ENCODE measurements around the gene FCHSD2. TPM values are rescaled to one million over a fixed set of nuclear protein-coding genes. Genes with fewer than 3 reads are reported as not detected.
A peak's percentile ranks its signal among the peaks of the same experiment; 100 is the strongest.

Gene FCHSD2
- total RNA-seq, 1 donor from 2014 or later: 59.0 TPM

GRCh38 chr11:72805216-72805615, 336.9 kb downstream of the FCHSD2 start:
- no peaks in the 10 kb centered on the region for H3K27me3 ChIP-seq (ENCODE audit: low read depth)
- no peak for DNase-seq
- no peak for TF ChIP-seq CTCF (IDR thresholded peaks at IDR 0.05)
- H3K9me3 ChIP-seq: no peaks in the 10 kb centered on the region
- H3K27ac ChIP-seq: no peak overlapping the region
- H3K36me3 ChIP-seq: peaks cover 3% of the 10 kb centered on the region
- peak; percentile 18 to 44 for ATAC-seq
- H3K4me1 ChIP-seq: peaks cover 30% of the 10 kb centered on the region
- intact Hi-C loops (cut with DNase I): no loop called here
- no peak overlapping the region for H3K4me3 ChIP-seq

- ATAC-seq: no peak
- no peak overlapping the region for H3K4me3 ChIP-seq
- no peaks in the 10 kb centered on the region for H3K36me3 ChIP-seq
- TF ChIP-seq CTCF (IDR thresholded peaks at IDR 0.05): no peak
- intact Hi-C loops (cut with DNase I): no loop called here
- DNase-seq: no peak
- H3K27ac ChIP-seq: no peak overlapping the region
- no peaks in the 10 kb centered on the region for H3K27me3 ChIP-seq (ENCODE audit: low read depth)
- no peaks in the 10 kb centered on the region for H3K9me3 ChIP-seq
- peaks cover 10% of the 10 kb centered on the region for H3K4me1 ChIP-seq
Observed at GRCh38 chr11:72802822-72803221, 339.3 kb downstream of the FCHSD2 start.

GRCh38 chr11:72799441-72799840, 342.7 kb downstream of the FCHSD2 start:
- no peak for TF ChIP-seq CTCF (IDR thresholded peaks at IDR 0.05)
- Histone ChIP-seq H3K9me3 (no peaks in the 10 kb centered on the region), H3K27me3 (ENCODE audit: low read depth) (no peaks in the 10 kb centered on the region), H3K27ac (no peak overlapping the region), H3K4me3 (no peak overlapping the region), H3K36me3 (no peaks in the 10 kb centered on the region), H3K4me1 (peaks cover 4% of the 10 kb centered on the region)
- DNase-seq (no peak), ATAC-seq (no peak)
- intact Hi-C loops (cut with DNase I): loop anchor here (10.0 kb wide), 1 partner anchor 65 kb away; no protein-coding TSS in a partner anchor

DNA sequence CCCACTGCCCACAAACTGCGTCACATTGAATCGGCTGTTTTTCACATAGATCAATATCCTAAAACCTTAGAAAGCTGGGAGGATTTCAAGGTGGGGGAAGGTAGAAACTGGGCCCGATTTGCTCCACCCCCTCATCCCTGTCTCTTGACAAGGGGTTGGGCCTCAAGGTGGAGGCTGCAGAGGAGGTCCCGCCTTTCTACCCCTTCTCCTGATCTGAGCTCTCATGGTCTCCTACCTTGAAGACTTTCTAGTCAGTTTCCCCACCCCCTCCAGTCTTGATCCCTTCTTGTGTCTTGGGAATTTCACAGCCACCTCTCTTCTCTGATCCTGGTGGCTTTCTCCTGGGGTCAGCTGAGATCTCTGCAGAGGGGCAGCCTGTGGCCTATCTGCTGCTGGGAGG, 343.8 kb downstream of the FCHSD2 start:
- no peak overlapping the region for H3K4me3 ChIP-seq
- TF ChIP-seq CTCF (IDR thresholded peaks at IDR 0.05): no peak
- no peak overlapping the region for H3K27ac ChIP-seq
- no peaks in the 10 kb centered on the region for H3K27me3 ChIP-seq (ENCODE audit: low read depth)
- no peak for ATAC-seq
- H3K4me1 ChIP-seq: peaks cover 11% of the 10 kb centered on the region
- H3K9me3 ChIP-seq: no peaks in the 10 kb centered on the region
- intact Hi-C loops (cut with DNase I): loop anchor here (10.0 kb wide), 1 partner anchor 64 kb away; no protein-coding TSS in a partner anchor
- DNase-seq: no peak
- no peaks in the 10 kb centered on the region for H3K36me3 ChIP-seq

DNA sequence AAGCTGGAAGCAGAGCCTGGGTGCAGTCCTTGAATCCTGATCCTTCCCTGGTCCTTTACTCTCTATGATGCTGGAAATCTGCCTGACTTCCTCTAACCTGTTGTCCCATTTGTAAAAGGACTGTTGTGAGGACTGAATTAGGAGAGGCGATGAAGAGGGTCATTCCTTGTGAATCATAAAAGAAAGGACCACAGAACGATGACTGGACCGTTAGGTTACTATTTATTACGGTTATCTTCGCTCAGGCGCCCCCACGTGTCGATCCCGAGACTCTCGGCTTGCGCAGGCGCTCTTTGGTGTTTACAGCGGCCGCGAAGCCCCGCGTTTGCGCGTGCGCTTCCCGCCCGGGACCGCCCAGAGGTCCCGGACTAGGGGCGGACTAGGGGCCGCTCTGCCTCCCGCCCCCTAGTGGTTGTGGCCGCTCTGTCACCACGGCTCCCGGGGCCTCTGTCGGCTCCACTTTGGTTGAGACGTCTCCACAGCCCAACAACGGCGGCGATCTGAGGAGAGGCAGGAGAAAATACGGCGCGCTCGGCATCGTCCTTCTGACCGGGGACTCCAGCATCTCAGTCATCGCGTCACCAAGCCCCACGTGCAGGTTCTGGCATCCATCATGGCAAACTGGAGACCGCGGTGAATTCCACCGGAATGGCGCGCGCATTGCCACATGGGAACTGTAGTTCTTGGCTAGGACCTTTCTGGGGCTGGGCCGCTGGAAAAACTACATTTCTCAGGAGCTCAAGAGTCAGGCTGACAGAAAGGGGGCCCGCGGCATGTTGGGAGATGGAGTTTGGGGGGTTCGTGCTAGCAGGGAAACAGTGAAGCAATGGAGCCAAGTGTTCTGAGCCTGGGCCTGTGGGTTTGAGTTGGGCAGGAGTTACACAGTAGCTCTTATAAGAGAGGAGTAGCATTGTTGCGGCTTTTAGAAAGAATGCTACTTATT, 348.4 kb downstream of the FCHSD2 start, which contains the start of gene STARD10:
Gene STARD10, minus strand, starts transcription at position 623 of the 943 bp plus-strand sequence. CDS start 12,866 bp downstream, outside the sequence.
- peaks cover 41% of the 10 kb centered on the region for H3K4me1 ChIP-seq
- intact Hi-C loops (cut with DNase I): loop anchor here (10.0 kb wide), 1 partner anchor 59 kb away; no protein-coding TSS in a partner anchor
- peak within 1 kb of the TSS; percentile 79 for H3K27ac ChIP-seq

More for the DNA sequence above, 348.4 kb downstream of the FCHSD2 start, which contains the start of gene STARD10:
- peak; percentile 98 for TF ChIP-seq CTCF (IDR thresholded peaks at IDR 0.05)
- Histone ChIP-seq H3K36me3 (no peaks in the 10 kb centered on the region), H3K4me3 (peak within 1 kb of the TSS; percentile 70), H3K9me3 (no peaks in the 10 kb centered on the region), H3K27me3 (ENCODE audit: low read depth) (no peaks in the 10 kb centered on the region)
- ATAC-seq (peak; percentile 98), DNase-seq (peak; percentile 97)
